Natural killer cell (primary cell): ENCODE measurements around the gene ZNRD2. TPM values are rescaled to one million over a fixed set of nuclear protein-coding genes. Genes with fewer than 3 reads are reported as not detected.

Source experiments
- ATAC-seq, 3 donors: fragments of 150-1000 bp in 2 of 3; fragments of 200-7000 bp in 1 of 3; cut with Tn5 transposase; 1 replicate in 1 of 3; 2 replicates in 2 of 3; pipeline ENCODE4 v1.10.0; 2021; ENCODE audit warnings: mild to moderate bottlenecking in 2 of 3, moderate library complexity in 2 of 3
- DNase-seq, 2 donors: peaks; one replicate each; pipeline versions ENCODE4 v3.0.0 to v3.0.0-alpha.2; 2013 to 2021; ENCODE audit warnings: mixed read lengths in 1 of 2
- H3K27ac ChIP-seq: one replicate; pipeline ENCODE4 v1.5.1; 2013; ENCODE audit warnings: mild to moderate bottlenecking, low read length
- H3K27me3 ChIP-seq: one replicate; pipeline ENCODE4 v1.6.1; 2013; ENCODE audit warnings: low read length; ENCODE audit not compliant: control insufficient read depth, insufficient read depth
- H3K36me3 ChIP-seq: one replicate; pipeline ENCODE4 v1.6.1; 2013; ENCODE audit warnings: low read length; ENCODE audit not compliant: control insufficient read depth, insufficient read depth
- H3K4me1 ChIP-seq: one replicate; pipeline ENCODE4 v1.6.1; 2013; ENCODE audit warnings: low read length; ENCODE audit not compliant: control insufficient read depth, insufficient read depth
- H3K4me3 ChIP-seq: one replicate; pipeline ENCODE4 v1.5.1; 2013; ENCODE audit warnings: low read length
- H3K9me3 ChIP-seq: one replicate; pipeline ENCODE4 v1.6.1; 2013; ENCODE audit warnings: low read length; ENCODE audit not compliant: control insufficient read depth, insufficient read depth
- H3K27ac Mint-ChIP-seq, 2 donors: one replicate each; pipeline ENCODE4 v1.8.0; 2022; ENCODE audit warnings: mild to moderate bottlenecking in 2 of 2, mixed read lengths in 2 of 2, moderate library complexity in 1 of 2
- H3K27me3 Mint-ChIP-seq, 2 donors: one replicate each; pipeline ENCODE4 v1.8.0; 2022; ENCODE audit warnings: low read depth in 2 of 2, mixed read lengths in 2 of 2
- H3K36me3 Mint-ChIP-seq: one replicate; pipeline ENCODE4 v1.8.0; 2022; ENCODE audit warnings: mixed read lengths
- H3K4me1 Mint-ChIP-seq, 2 donors: one replicate each; pipeline ENCODE4 v1.8.0; 2022; ENCODE audit warnings: mixed read lengths in 2 of 2
- H3K4me3 Mint-ChIP-seq: one replicate; pipeline ENCODE4 v1.8.0; 2022; ENCODE audit warnings: mild to moderate bottlenecking, moderate library complexity, mixed read lengths
- H3K9me3 Mint-ChIP-seq, 2 donors: one replicate each; pipeline ENCODE4 v1.8.0; 2022; ENCODE audit warnings: mixed read lengths in 2 of 2
- CTCF ChIP-seq: fragments of 200-600 bp; IDR thresholded peaks from one replicate; pipeline ENCODE4 v1.8.0; 2022; ENCODE audit warnings: antibody characterized with exemption
- WGBS: methylation state at CpG from one replicate; pipeline ENCODE4 v1.1.7; 2013; ENCODE audit warnings: missing lambda C conversion rate; ENCODE audit not compliant: insufficient coverage; 5-methylcytosine and 5-hydroxymethylcytosine counted together
- intact Hi-C: fragments of 100-400 bp; cut with micrococcal nuclease; formaldehyde crosslinking; loops from one replicate; pipeline ENCODE4 v1.14.2; 2022
- total RNA-seq, 4 donors: library from RNA; stranded (reverse); fragments of 120-200 nt in 1 of 4; gene quantifications; one replicate each; pipeline versions ENCODE4 v1.2.3 to v1.2.4, GENCODE V29; 2013 to 2022

Gene ZNRD2
- total RNA-seq, 3 donors from 2014 or later (not counting 1 experiment from before 2014, with no cell fraction given) = 40.9 to 64.1 (median 60.0) TPM

DNA sequence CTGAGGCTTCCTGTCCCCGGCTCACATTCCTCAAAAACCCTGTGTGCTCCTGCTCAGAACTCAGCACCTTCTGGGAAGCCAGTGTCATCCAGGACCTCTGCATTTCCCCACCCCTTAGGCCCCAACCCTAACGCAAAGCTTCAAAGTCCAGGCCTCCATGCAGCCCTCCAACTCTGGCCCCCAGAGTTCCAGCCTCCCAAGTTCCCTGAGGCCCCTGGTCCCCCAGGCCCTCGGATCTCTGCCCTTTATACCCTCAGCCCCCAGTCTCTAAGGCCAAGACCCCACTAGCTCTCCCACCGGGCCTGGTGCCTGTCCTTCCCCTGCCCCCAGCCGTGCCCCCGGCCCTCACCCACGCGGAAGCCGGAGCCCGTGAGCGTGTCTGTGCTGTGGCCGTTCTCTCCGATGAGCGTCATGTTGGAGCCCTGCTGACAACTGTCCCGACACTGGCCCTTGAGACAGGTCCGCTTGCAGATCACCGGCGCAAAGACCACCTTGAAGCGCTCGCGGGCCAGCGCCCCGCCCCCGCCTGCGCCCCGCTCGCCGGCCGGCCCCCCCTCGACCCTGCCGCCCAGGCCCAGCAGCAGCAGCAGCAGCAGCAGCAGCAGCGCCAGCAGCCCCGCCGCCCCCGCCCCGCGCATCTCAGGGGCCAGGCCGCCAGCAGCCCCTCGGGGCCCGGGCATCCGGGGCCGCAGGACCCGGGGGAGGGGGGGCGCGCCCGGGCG, 12.8 kb upstream of the ZNRD2 start:
- no peaks in the 10 kb centered on the region for H3K36me3 Mint-ChIP-seq

GRCh38 chr11:65558002-65558929, 12.0 kb upstream of the ZNRD2 start, which contains the start of gene LTBP3:
TSS of gene LTBP3 (minus strand) at chr11:65558359. CDS start at chr11:65557959, 400 bp downstream.
- H3K27ac Mint-ChIP-seq = peak within 1 kb of the TSS; percentile 88 to 95
- H3K36me3 Mint-ChIP-seq = no peaks in the 10 kb centered on the region
- WGBS = under 1% methylated on average over 78 of the region's 79 CpGs
- H3K4me1 Mint-ChIP-seq = peaks cover 24 to 52% of the 10 kb centered on the region in 2 donors
- TF ChIP-seq CTCF = no peak
- no peaks in the 10 kb centered on the region for H3K9me3 ChIP-seq
- no peaks in the 10 kb centered on the region for H3K27me3 ChIP-seq
- no peaks in the 10 kb centered on the region for H3K36me3 ChIP-seq
- H3K4me3 Mint-ChIP-seq = peak within 1 kb of the TSS; percentile 91
- H3K4me1 ChIP-seq = peaks cover 56% of the 10 kb centered on the region
- H3K4me3 ChIP-seq = peak within 1 kb of the TSS; percentile 48
- DNase-seq = peak in 1 of 2 donors; percentile 67
- intact Hi-C loops = no loop called here
- H3K27me3 Mint-ChIP-seq = no peaks in the 10 kb centered on the region
- no peaks in the 10 kb centered on the region for H3K9me3 Mint-ChIP-seq
- peak; percentile 60 to 68 (median 62) for ATAC-seq
- peak within 1 kb of the TSS; percentile 98 for H3K27ac ChIP-seq

More for the DNA sequence above, 12.8 kb upstream of the ZNRD2 start:
- DNase-seq (peak in 1 of 2 donors; percentile 44), ATAC-seq (peak in 2 of 3 donors; percentile 14 to 25)
- Mint-ChIP-seq H3K9me3 (no peaks in the 10 kb centered on the region), H3K27me3 (no peaks in the 10 kb centered on the region), H3K27ac (peak overlapping the region; percentile 88 to 95), H3K4me1 (peaks cover 28 to 61% of the 10 kb centered on the region in 2 donors), H3K4me3 (peak overlapping the region; percentile 91)
- H3K4me3 ChIP-seq = peak overlapping the region; percentile 46
- H3K27ac ChIP-seq = peak overlapping the region; percentile 84
- intact Hi-C loops = no loop called here
- no peaks in the 10 kb centered on the region for H3K9me3 ChIP-seq
- H3K4me1 ChIP-seq = peaks cover 64% of the 10 kb centered on the region
- H3K27me3 ChIP-seq = no peaks in the 10 kb centered on the region
- no peaks in the 10 kb centered on the region for H3K36me3 ChIP-seq
- WGBS = 7% methylated on average over 47 of the region's 47 CpGs
- TF ChIP-seq CTCF = no peak

DNA sequence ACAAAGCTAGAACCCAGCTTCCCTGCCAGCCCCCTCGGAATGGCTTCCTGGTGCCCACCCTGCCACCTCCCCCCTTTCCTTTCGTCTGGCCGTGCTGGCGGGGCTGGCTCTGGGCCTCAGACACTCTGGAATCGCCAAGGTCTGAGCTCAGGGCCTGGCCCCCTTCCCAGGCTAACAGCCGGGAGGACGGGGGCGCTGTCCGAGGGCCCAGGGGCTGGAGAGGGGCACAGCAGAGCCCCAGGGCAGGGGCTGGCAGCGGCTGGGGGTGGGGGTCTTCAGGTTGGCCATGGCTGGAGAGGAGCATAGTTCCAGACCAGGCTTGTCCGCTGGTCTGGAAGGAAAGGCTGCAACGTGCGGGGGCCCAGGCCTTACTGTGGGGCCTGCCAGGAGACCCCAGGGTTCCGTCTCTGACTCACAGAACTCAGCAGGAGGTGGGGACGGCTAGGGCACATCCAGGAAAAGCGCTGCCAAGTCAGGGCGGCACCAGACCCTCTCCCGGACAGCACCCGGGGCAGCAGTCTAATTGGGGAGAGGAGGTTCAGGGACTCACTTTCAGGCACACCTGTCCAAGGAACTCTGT, 11.3 kb upstream of the ZNRD2 start:
- peak overlapping the region; percentile 60 for H3K4me3 Mint-ChIP-seq
- peaks cover 24 to 50% of the 10 kb centered on the region in 2 donors for H3K4me1 Mint-ChIP-seq
- no peak for TF ChIP-seq CTCF
- no peaks in the 10 kb centered on the region for H3K9me3 ChIP-seq
- peak overlapping the region; percentile 71 to 95 for H3K27ac Mint-ChIP-seq
- H3K4me1 ChIP-seq = peaks cover 56% of the 10 kb centered on the region
- no peaks in the 10 kb centered on the region for H3K9me3 Mint-ChIP-seq
- no peaks in the 10 kb centered on the region for H3K36me3 Mint-ChIP-seq
- intact Hi-C loops = no loop called here
- H3K4me3 ChIP-seq = peak overlapping the region; percentile 48
- H3K36me3 ChIP-seq = no peaks in the 10 kb centered on the region
- WGBS = 70% methylated on average over 19 of the region's 19 CpGs
- no peaks in the 10 kb centered on the region for H3K27me3 Mint-ChIP-seq
- DNase-seq (no peak), ATAC-seq (no peak)
- no peaks in the 10 kb centered on the region for H3K27me3 ChIP-seq
- peak overlapping the region; percentile 98 for H3K27ac ChIP-seq
